GM10847 (cell line): ENCODE measurements around the gene CHPT1.

Experiments used
- POLR2A ChIP-seq: IDR thresholded peaks from 2 replicates; pipeline ENCODE4 v1.6.1; 2011; ENCODE audit not compliant: insufficient read length; ENCODE audit errors: extremely low read depth

Gene CHPT1

GRCh38 chr12:101680240-101680639, 17.2 kb upstream of the CHPT1 start:
- TF ChIP-seq POLR2A = no peak

- TF ChIP-seq POLR2A = no peak
Observed at GRCh38 chr12:101680647-101681046, 16.8 kb upstream of the CHPT1 start.

- no peak for TF ChIP-seq POLR2A
Observed at GRCh38 chr12:101685092-101685491, 12.3 kb upstream of the CHPT1 start.

GRCh38 chr12:101686176-101686575, 11.3 kb upstream of the CHPT1 start:
- TF ChIP-seq POLR2A = no peak

- TF ChIP-seq POLR2A = no peak
Observed at GRCh38 chr12:101690544-101691098, 6.8 kb upstream of the CHPT1 start.

- no peak for TF ChIP-seq POLR2A
Observed at GRCh38 chr12:101691503-101692096, 5.8 kb upstream of the CHPT1 start.

- TF ChIP-seq POLR2A = no peak
Observed at GRCh38 chr12:101694297-101694848, 3.1 kb upstream of the CHPT1 start.

- no peak for TF ChIP-seq POLR2A
Observed at GRCh38 chr12:101694986-101695385, 2.5 kb upstream of the CHPT1 start.

- TF ChIP-seq POLR2A = no peak
Observed at GRCh38 chr12:101695706-101696105, 1.7 kb upstream of the CHPT1 start.

- no peak for TF ChIP-seq POLR2A
Observed at GRCh38 chr12:101696251-101697196, 916 bp upstream of the CHPT1 start.

- peak; percentile 9 for TF ChIP-seq POLR2A
Observed at GRCh38 chr12:101697930-101698799, 725 bp downstream of the CHPT1 start.

GRCh38 chr12:101698800-101699347, 1.4 kb downstream of the CHPT1 start:
- TF ChIP-seq POLR2A = no peak

GRCh38 chr12:101700299-101700820, 2.9 kb downstream of the CHPT1 start:
- no peak for TF ChIP-seq POLR2A

GRCh38 chr12:101703487-101703886, 6.0 kb downstream of the CHPT1 start:
- no peak for TF ChIP-seq POLR2A
